NCI-H146 (cell line): Measurements from ENCODE around the gene KCNA10.

Source experiments
- DNase-seq: peaks from one replicate; lab custom pipeline; 2025; lab: John Stamatoyannopoulos, UW

The KCNA10 gene

DNA sequence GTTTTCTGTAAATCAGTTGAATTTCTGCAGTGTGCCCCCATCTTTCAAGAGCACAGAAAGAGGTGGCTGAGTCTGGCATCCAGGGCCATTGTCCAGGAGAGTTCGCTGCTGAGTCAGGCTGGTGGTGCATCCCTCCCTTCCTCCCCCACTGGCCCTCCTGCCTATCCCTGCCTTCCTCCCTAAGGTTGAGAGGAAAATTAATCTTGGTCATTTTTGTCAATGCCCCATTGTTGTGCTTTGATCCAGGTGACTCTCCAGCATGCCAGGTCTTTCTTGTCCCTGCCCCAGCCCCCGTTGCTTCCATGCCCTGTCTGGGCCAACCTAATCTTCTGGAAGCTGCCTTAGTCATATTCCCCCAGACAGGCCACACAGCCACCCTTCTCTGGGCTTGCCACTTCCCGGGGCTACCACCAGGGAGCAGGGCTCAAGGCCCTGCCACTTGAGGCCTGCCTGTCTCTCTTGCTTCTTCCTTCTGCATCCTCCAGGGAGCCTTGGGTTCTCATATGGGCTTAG lies 41.5 kb downstream of the KCNA10 start:
- no peak for DNase-seq

GRCh38 chr1:110477041-110477440 lies 41.9 kb downstream of the KCNA10 start:
- DNase-seq, result no peak

GRCh38 chr1:110476028-110476765 lies 42.8 kb downstream of the KCNA10 start:
- DNase-seq, result no peak

DNA sequence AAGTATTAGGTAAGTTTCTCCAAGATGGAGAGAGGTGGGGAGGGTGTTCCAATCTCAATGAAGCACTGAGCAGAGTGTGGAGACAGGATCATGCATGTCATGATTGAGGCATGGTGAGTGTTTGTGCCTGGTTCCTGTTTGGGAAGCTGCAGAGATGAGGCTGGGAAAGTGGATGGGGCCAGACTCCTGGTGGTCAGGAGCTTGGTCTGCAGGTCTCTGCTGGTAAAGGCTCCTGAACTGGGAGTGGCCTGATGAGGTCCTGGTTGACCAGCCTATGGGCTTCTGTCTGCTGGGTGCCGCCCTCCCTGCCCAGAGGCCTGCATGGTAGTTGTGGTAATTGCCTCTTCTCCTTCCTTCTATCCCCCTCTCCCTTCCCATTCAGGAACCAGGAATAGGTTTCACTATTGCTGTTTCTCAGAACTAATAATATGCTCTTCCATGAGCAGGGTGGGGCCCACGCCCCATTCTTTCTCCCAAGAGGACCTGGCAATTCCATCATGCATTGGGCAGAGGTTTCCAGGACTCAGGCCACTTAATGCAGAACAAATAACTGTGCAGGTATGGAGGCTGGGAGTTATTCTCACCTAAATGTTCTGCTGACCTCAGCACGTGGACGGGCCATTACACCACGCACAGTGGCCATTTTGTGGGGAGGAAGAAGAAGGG lies 43.5 kb downstream of the KCNA10 start:
- peak; percentile 25 for DNase-seq

GRCh38 chr1:110474444-110474843 lies 44.5 kb downstream of the KCNA10 start:
- DNase-seq, result no peak

DNA sequence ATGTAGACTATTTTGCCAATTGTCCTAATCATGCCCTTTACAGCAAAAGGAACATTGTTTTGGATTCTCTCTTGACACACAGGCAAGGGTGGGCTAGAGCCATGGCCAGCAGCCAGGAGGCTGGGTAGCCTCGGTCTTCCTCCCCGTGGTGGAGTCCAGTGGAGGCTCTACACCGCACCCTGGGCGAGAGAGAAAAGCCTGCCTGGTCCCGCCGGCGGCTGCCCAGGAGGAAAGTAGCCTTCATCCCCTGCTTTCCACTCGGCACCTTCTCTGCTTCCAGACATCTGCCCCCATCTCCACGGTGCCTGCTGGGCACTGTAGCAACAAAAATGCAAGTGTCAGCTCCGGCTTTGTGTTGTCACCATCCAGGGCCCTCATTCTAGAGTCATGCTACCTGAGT lies 46.4 kb downstream of the KCNA10 start:
- no peak for DNase-seq

GRCh38 chr1:110471131-110471530 lies 47.8 kb downstream of the KCNA10 start:
- no peak for DNase-seq
